ENCODE measurements around the gene ANGPTL4.
A peak's percentile ranks its signal among the peaks of the same experiment; 100 is the strongest.
"Not testable (repeated sequence)": the region's sequence is repeated elsewhere in the genome, so short reads cannot be mapped to it uniquely, and the experiment has no call there.

Gene ANGPTL4

GRCh38 chr19:8361921-8362793, 1.8 kb upstream of the ANGPTL4 start:
- DNase-seq (ENCODE audit: low spot score): peak; percentile 90

- no peak for DNase-seq (ENCODE audit: low spot score)
Measured at GRCh38 chr19:8366121-8366581, 2.2 kb downstream of the ANGPTL4 start.

DNA sequence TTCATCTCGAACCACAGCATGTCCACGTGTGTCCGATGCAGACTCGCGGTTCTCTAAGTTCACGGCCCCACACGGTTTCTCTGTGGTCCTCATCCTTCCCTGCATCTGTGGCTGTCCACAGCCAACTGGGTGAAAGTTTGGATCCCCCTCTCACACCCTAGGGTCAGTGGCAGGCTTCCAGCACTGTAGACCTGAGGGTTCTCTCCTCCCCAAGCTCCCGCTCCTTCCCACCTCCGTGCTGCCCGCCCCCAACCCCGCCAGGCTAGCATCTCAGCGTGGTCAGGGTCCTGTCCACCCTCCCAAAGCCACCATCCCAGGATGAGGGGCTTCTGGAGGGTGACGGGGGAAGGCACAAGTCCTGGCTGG, 3.0 kb downstream of the ANGPTL4 start:
- no peak for DNase-seq (ENCODE audit: low spot score)

DNA sequence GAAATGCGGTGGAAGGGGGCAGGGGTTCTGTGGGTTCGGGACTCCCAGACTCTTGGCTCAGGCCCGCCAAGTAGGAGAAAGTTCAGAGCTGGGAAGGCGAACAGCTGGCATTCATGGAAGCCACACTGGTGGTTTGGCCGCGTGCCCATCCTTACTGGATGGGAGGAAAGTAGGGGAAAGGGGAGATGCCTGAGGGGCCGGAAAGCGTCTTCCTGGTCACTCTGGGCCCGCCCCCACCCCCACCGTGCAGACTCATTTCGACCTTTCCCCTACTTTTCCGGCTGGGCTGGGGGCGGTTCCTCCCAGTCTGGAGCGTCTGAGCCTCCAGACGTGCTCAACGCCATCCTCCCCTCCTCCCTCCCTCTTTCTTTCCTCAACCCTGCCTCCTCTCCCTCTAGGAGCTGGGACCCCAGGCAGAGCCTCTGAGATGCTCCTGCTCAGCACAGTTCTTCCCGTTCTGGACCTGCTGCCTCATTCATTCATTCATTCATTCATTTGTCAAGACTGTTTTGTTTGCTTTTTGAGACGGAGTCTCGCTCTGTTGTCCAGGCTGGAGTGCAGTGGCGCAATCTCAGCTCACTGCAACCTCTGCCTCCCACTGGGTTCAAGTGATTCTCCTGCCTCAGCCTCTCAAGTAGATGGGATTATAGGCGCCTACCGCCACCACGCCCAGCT, 3.5 kb downstream of the ANGPTL4 start:
- DNase-seq (ENCODE audit: low spot score): peak; percentile 89

DNA sequence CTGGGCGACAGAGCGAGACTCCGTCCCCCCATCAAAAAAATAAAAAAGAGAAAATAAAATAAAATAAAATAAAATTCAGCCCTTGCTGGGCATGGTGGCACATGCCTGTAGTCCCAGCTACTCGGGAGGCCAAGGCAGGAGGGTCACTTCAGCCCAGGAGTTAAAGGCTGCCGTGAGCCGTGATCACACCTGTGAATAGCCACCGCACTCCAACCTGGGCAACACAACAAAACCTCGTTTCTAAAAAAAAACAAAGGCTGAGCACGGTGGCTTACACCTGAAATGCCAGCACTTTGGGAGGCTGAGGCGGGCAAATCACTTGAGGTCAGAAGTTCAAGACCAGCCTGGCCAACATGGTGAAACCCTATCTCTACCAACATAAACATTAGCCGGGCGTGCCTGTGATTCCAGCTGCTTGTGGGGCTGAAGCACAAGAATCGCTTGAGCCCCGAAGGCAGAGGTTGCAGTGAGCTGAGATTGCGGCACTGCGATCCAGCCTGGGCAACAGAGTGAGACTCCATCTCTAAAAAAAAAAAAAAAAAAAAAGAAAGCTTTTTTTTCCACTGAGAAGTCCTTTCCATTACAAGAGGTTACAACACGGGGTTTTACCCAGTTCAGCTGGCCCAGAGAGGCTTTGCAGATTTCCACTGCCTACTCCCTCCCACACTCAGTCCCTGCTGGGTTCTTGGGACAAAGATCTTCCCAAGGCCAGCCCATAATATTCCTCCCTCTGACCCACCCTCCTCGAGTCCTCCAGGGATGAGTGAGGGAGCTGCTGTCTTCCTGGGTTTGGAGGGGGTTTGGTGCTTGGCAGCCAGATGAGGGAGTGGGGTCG, 6.4 kb downstream of the ANGPTL4 start:
- no peak for DNase-seq (ENCODE audit: low spot score)

DNA sequence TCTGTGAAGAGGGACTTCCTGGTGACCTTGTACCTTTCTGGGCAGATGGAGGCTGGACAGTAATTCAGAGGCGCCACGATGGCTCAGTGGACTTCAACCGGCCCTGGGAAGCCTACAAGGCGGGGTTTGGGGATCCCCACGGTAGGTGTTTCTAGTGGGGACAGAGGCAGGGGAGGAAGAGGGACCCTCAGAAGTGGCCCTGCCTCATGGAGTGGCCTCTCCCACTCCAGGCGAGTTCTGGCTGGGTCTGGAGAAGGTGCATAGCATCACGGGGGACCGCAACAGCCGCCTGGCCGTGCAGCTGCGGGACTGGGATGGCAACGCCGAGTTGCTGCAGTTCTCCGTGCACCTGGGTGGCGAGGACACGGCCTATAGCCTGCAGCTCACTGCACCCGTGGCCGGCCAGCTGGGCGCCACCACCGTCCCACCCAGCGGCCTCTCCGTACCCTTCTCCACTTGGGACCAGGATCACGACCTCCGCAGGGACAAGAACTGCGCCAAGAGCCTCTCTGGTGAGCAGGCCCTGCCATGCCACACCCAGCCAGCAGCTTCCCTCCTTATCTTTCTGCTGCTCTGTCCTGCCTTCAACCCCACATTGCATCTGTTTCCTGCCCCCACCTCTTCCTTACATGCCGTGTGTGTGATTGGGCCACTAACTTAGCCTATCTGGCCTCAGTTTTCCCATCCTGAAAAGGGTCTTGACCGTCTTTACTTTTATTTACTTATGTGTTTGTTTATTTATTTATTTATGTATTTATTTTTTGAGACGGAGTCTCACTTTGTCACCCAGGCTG, 7.3 kb downstream of the ANGPTL4 start:
- DNase-seq (ENCODE audit: low spot score): no peak

- DNase-seq (ENCODE audit: low spot score): no peak
Measured at GRCh38 chr19:8373867-8374813, 10.2 kb downstream of the ANGPTL4 start.

DNA sequence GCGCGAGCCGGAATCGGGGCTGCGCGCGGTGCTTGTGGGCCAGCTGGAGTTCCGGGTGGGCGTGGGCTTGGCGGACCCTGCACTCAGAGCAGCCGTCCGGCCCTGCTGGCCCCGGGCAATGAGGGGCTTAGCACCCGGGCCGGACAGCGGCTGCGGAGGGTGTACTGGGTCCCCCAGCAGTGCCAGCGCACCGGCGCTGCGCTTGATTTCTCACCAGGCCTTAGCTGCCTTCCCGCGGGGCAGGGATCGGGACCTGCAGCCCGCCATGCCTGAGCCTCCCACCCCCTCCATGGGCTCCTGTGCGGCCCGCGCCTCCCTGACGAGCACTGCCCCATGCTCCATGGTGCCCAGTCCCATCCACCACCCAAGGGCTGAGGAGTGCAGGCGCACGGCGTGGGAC, 11.8 kb downstream of the ANGPTL4 start:
- DNase-seq (ENCODE audit: low spot score): not testable (repeated sequence)

DNA sequence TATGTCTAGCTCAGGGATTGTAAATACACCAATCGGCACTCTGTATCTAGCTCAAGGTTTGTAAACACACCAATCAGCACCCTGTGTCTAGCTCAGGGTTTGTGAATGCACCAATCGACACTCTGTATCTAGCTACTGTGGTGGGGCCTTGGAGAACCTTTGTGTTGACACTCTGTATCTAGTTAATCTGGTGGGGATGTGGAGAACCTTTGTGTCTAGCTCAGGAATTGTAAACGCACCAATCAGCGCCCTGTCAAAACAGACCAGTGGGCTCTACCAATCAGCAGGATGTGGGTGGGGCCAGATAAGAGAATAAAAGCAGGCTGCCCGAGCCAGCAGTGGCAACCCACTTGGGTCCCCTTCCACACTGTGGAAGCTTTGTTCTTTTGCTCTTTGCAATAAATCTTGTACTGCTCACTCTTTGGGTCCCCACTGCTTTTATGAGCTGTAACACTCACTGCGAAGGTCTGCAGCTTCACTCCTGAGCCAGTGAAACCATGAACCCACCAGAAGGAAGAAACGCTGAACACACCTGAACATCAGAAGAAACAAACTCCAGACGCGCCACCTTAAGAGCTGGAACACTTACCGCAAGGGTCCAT, 12.5 kb downstream of the ANGPTL4 start:
- DNase-seq (ENCODE audit: low spot score): not testable (repeated sequence)

DNA sequence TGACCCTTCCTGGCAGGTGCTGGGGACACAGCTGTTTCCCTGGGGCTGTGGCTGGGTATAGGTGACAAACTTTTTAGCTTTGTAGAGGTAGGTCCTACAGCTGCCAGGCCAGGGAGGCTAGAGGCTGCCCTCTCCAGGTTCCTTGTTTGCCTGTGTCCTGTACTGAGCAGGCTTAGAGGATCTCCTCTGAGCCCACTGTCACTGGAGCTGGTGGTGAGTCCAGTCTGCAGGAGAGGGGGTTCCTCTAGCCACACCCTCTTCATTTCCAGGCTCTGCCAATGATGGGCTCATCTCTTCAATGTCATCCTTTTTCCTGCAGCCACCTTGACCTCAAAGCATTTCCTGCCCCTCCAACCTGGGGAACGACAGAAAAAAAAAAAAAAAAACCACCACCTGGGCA, 13.6 kb downstream of the ANGPTL4 start:
- no peak for DNase-seq (ENCODE audit: low spot score)

- not testable (repeated sequence) for DNase-seq (ENCODE audit: low spot score)
Measured at GRCh38 chr19:8379156-8379891, 15.4 kb downstream of the ANGPTL4 start.

- DNase-seq (ENCODE audit: low spot score): not testable (repeated sequence)
Measured at GRCh38 chr19:8384569-8384968, 20.6 kb downstream of the ANGPTL4 start.

GRCh38 chr19:8385103-8385502, 21.1 kb downstream of the ANGPTL4 start:
- DNase-seq (ENCODE audit: low spot score): not testable (repeated sequence)

DNA sequence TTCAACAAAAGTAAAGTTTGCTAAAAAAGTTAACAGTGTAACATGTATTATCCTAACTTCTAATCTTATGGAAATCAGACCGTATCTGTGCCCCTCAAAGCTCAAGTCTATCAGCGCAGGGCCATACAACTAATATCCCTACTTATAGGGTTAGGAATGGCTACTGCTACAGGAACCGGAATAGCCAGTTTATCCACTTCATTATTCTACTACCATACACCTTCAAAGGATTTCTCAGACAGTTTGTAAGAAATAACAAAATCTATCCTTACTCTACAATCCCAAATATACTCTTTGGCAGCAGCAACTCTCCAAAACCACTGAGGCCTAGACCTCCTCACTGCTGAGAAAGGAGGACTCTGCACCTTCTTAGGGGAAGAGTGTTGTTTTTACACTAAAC, 21.6 kb downstream of the ANGPTL4 start:
- DNase-seq (ENCODE audit: low spot score): not testable (repeated sequence)

DNA sequence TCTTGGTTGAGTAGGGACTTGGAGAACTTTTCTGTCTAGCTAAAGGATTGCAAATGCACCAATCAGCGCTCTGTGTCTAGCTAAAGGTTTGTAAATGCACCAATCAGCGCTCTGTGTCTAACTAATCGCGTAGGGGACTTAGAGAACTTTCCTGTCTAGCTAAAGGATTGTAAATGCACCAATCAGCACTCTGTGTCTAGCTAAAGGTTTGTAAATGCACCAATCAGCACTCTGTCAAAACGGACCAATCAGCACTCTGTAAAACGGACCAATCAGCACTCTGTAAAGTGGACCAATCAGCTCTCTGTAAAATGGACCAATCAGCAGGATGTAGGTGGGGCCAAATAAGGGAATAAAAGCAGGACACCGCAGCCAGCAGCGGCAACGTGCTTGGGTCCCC, 22.5 kb downstream of the ANGPTL4 start:
- DNase-seq (ENCODE audit: low spot score): not testable (repeated sequence)

DNA sequence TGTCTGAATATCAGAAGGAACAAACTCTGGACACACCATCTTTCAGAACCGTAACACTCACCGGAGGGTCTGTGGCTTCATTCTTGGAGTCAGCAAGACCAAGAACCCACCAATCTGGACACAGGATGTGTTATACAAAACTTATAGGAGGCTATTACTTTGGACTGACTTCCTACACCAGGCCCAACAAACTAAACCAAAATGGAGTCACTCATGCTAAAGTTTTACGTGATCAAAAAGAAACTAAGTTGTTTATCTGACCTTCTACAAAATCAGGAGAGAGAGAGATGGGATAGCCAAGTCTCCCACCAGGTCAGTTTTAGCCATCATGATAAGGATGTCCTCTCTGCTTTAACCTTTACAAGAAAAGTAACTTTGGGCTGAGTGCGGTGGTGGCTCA, 23.0 kb downstream of the ANGPTL4 start:
- DNase-seq (ENCODE audit: low spot score): no peak

GRCh38 chr19:8387688-8388611, 24.0 kb downstream of the ANGPTL4 start:
- DNase-seq (ENCODE audit: low spot score): no peak

DNA sequence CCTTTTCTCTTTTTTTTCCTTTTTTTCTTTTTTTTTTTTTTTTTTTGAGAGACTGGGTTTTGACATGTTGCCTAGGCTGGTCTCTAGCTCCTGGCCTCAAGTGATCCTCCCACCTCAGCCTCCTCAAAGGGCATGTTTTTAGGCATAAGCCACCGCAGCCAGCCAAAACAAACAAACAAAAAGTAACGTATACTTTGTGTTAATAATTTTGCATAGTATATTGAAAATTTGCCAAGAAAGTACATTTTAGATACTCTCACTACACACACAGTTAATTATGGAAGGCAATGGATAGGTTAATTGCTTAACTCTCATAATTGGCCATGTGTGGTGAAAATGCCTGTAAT, 24.6 kb downstream of the ANGPTL4 start:
- no peak for DNase-seq (ENCODE audit: low spot score)
